Measurements from ENCODE around the gene TEF.

Gene TEF

GRCh38 chr22:41446057-41446501 lies 64.3 kb downstream of the TEF start:
- Histone ChIP-seq H3F3A (ENCODE audit: low read depth) (no peaks in the 10 kb centered on the region), H3K9me3 (ENCODE audit: insufficient read depth, low read depth, low read length) (no peaks in the 10 kb centered on the region), H3K79me2 (ENCODE audit: insufficient read depth, low read length) (peaks cover 67% of the 10 kb centered on the region), H3K36me3 (ENCODE audit: insufficient read depth, low read length) (no peaks in the 10 kb centered on the region), H3K9ac (ENCODE audit: low read depth, low read length, poor library complexity, severe bottlenecking) (peak overlapping the region; percentile 97), H4K20me1 (ENCODE audit: insufficient read depth, low read length, poor library complexity, severe bottlenecking) (peaks cover 25% of the 10 kb centered on the region), H3K9me2 (replicated peaks; ENCODE audit: low read depth, low read length) (no peaks in the 10 kb centered on the region), H3K27me3 (ENCODE audit: insufficient read depth, low read length, poor library complexity, severe bottlenecking) (no peaks in the 10 kb centered on the region), H3K4me3 (ENCODE audit: low read length, poor library complexity, severe bottlenecking) (peak overlapping the region; percentile 95), H2AFZ (ENCODE audit: low read length) (peak overlapping the region; percentile 57; the same call in 1 of the 2 replicates), H3K4me2 (ENCODE audit: low read depth, low read length, poor library complexity, severe bottlenecking) (peak overlapping the region; percentile 92), H3K4me1 (ENCODE audit: insufficient read depth, low read length, poor library complexity, severe bottlenecking) (peaks cover 19% of the 10 kb centered on the region)
- TF ChIP-seq EZH2phosphoT487 (IDR thresholded peaks at IDR 0.05; ENCODE audit: borderline replicate concordance) (no peak), CTCF (conservative IDR thresholded peaks at IDR 0.05; ENCODE audit: low read length) (no peak)

- peaks cover 19% of the 10 kb centered on the region for H3K4me1 ChIP-seq (ENCODE audit: insufficient read depth, low read length, poor library complexity, severe bottlenecking)
- peaks cover 25% of the 10 kb centered on the region for H4K20me1 ChIP-seq (ENCODE audit: insufficient read depth, low read length, poor library complexity, severe bottlenecking)
- H3K4me3 ChIP-seq (ENCODE audit: low read length, poor library complexity, severe bottlenecking) = peak within 1 kb of the TSS; percentile 95
- peak within 1 kb of the TSS; percentile 92 for H3K4me2 ChIP-seq (ENCODE audit: low read depth, low read length, poor library complexity, severe bottlenecking)
- no peaks in the 10 kb centered on the region for H3K36me3 ChIP-seq (ENCODE audit: insufficient read depth, low read length)
- H3K79me2 ChIP-seq (ENCODE audit: insufficient read depth, low read length) = peaks cover 60% of the 10 kb centered on the region
- H3K9ac ChIP-seq (ENCODE audit: low read depth, low read length, poor library complexity, severe bottlenecking) = peak within 1 kb of the TSS; percentile 97
- H3K9me2 ChIP-seq (replicated peaks; ENCODE audit: low read depth, low read length) = no peaks in the 10 kb centered on the region
- no peaks in the 10 kb centered on the region for H3K9me3 ChIP-seq (ENCODE audit: insufficient read depth, low read depth, low read length)
- no peaks in the 10 kb centered on the region for H3K27me3 ChIP-seq (ENCODE audit: insufficient read depth, low read length, poor library complexity, severe bottlenecking)
- H2AFZ ChIP-seq (ENCODE audit: low read length) = peak within 1 kb of the TSS; percentile 57
- no peaks in the 10 kb centered on the region for H3F3A ChIP-seq (ENCODE audit: low read depth)
- TF ChIP-seq EZH2phosphoT487 (IDR thresholded peaks at IDR 0.05; ENCODE audit: borderline replicate concordance) (no peak), CTCF (conservative IDR thresholded peaks at IDR 0.05; ENCODE audit: low read length) (no peak)
Observed at GRCh38 chr22:41446639-41447434, 65.1 kb downstream of the TEF start, which contains the start of gene TOB2. TOB2 (minus strand) TSS chr22:41446801; CDS start chr22:41437345, 9,456 bp downstream.

GRCh38 chr22:41447435-41448188 lies 65.9 kb downstream of the TEF start:
- Histone ChIP-seq H4K20me1 (ENCODE audit: insufficient read depth, low read length, poor library complexity, severe bottlenecking) (peaks cover 20% of the 10 kb centered on the region), H3K27me3 (ENCODE audit: insufficient read depth, low read length, poor library complexity, severe bottlenecking) (no peaks in the 10 kb centered on the region), H2AFZ (ENCODE audit: low read length) (peak overlapping the region; percentile 52), H3K4me2 (ENCODE audit: low read depth, low read length, poor library complexity, severe bottlenecking) (peak overlapping the region; percentile 77), H3K4me3 (ENCODE audit: low read length, poor library complexity, severe bottlenecking) (peak overlapping the region; percentile 95), H3K9ac (ENCODE audit: low read depth, low read length, poor library complexity, severe bottlenecking) (peak overlapping the region; percentile 97), H3K9me2 (replicated peaks; ENCODE audit: low read depth, low read length) (no peaks in the 10 kb centered on the region), H3K4me1 (ENCODE audit: insufficient read depth, low read length, poor library complexity, severe bottlenecking) (peaks cover 19% of the 10 kb centered on the region), H3K36me3 (ENCODE audit: insufficient read depth, low read length) (no peaks in the 10 kb centered on the region), H3F3A (ENCODE audit: low read depth) (no peaks in the 10 kb centered on the region), H3K79me2 (ENCODE audit: insufficient read depth, low read length) (peaks cover 52% of the 10 kb centered on the region), H3K9me3 (ENCODE audit: insufficient read depth, low read depth, low read length) (no peaks in the 10 kb centered on the region)
- no peak for TF ChIP-seq CTCF (conservative IDR thresholded peaks at IDR 0.05; ENCODE audit: low read length)
- no peak for TF ChIP-seq EZH2phosphoT487 (IDR thresholded peaks at IDR 0.05; ENCODE audit: borderline replicate concordance)

Data from Loucy (cell line).